ENCODE measurements around the gene PPP1R2C.

The PPP1R2C gene

GRCh38 chrX:42748067-42748850 lies 29.7 kb downstream of the PPP1R2C start:
- no peak for DNase-seq (ENCODE audit: low spot score)

- DNase-seq (ENCODE audit: low spot score): no peak
Measured at GRCh38 chrX:42746606-42747005, 31.4 kb downstream of the PPP1R2C start.

GRCh38 chrX:42740456-42740855 lies 37.5 kb downstream of the PPP1R2C start:
- DNase-seq (ENCODE audit: low spot score): no peak

GRCh38 chrX:42739741-42740140 lies 38.2 kb downstream of the PPP1R2C start:
- DNase-seq (ENCODE audit: low spot score): no peak

GRCh38 chrX:42739258-42739657 lies 38.7 kb downstream of the PPP1R2C start:
- no peak for DNase-seq (ENCODE audit: low spot score)

- DNase-seq (ENCODE audit: low spot score): no peak
Measured at GRCh38 chrX:42738552-42738951, 39.4 kb downstream of the PPP1R2C start.

GRCh38 chrX:42735250-42735649 lies 42.7 kb downstream of the PPP1R2C start:
- DNase-seq (ENCODE audit: low spot score): no peak

GRCh38 chrX:42732506-42732905 lies 45.5 kb downstream of the PPP1R2C start:
- no peak for DNase-seq (ENCODE audit: low spot score)

All from cerebellar cortex (tissue), 1 donor.